DMS53 treated with DMSO at 0.1 percent for 48 hours (cell line): ENCODE data around the gene CHEK1.

Experiments used
- DNase-seq: peaks from one replicate; lab custom pipeline; 2025; ENCODE audit not compliant: unreplicated experiment; lab: John Stamatoyannopoulos, UW

CHEK1 gene

GRCh38 chr11:125625630-125626287, 796 bp downstream of the CHEK1 start:
- peak; percentile 88 for DNase-seq

GRCh38 chr11:125626288-125626950, 1.5 kb downstream of the CHEK1 start:
- DNase-seq: peak; percentile 9

- no peak for DNase-seq
Measured at GRCh38 chr11:125627236-125627910, 2.4 kb downstream of the CHEK1 start.

- DNase-seq: no peak
Measured at GRCh38 chr11:125637840-125638239, 12.9 kb downstream of the CHEK1 start.

GRCh38 chr11:125638315-125638714, 13.4 kb downstream of the CHEK1 start:
- no peak for DNase-seq

GRCh38 chr11:125645871-125646270, 20.9 kb downstream of the CHEK1 start:
- no peak for DNase-seq

- no peak for DNase-seq
Measured at GRCh38 chr11:125649465-125650166, 24.7 kb downstream of the CHEK1 start.

- no peak for DNase-seq
Measured at GRCh38 chr11:125662689-125663088, 37.7 kb downstream of the CHEK1 start.

- no peak for DNase-seq
Measured at GRCh38 chr11:125663910-125664309, 38.9 kb downstream of the CHEK1 start.

GRCh38 chr11:125667151-125667550, 42.2 kb downstream of the CHEK1 start:
- no peak for DNase-seq

- no peak for DNase-seq
Measured at GRCh38 chr11:125670172-125670571, 45.2 kb downstream of the CHEK1 start.

- no peak for DNase-seq
Measured at GRCh38 chr11:125671561-125671960, 46.6 kb downstream of the CHEK1 start.

GRCh38 chr11:125674210-125674609, 49.2 kb downstream of the CHEK1 start:
- no peak for DNase-seq

- no peak for DNase-seq
Measured at GRCh38 chr11:125675196-125675595, 50.2 kb downstream of the CHEK1 start.

GRCh38 chr11:125679397-125679796, 54.4 kb downstream of the CHEK1 start:
- no peak for DNase-seq

GRCh38 chr11:125679837-125680236, 54.9 kb downstream of the CHEK1 start:
- DNase-seq: no peak

- DNase-seq: no peak
Measured at GRCh38 chr11:125680747-125681146, 55.8 kb downstream of the CHEK1 start, which contains the start of gene ACRV1. Gene ACRV1 (minus strand): TSS chr11:125680847. CDS start chr11:125680780, 67 bp downstream.

GRCh38 chr11:125685228-125685627, 60.3 kb downstream of the CHEK1 start:
- no peak for DNase-seq

GRCh38 chr11:125688066-125688465, 63.1 kb downstream of the CHEK1 start:
- DNase-seq: no peak

GRCh38 chr11:125688632-125689031, 63.7 kb downstream of the CHEK1 start:
- no peak for DNase-seq

- no peak for DNase-seq
Measured at GRCh38 chr11:125689274-125689859, 64.4 kb downstream of the CHEK1 start.
